ENCODE data around the gene SESN1.
"Not testable (repeated sequence)": the region's sequence is repeated elsewhere in the genome, so short reads cannot be mapped to it uniquely, and the experiment has no call there.

The SESN1 gene

GRCh38 chr6:108993876-108994275 is 100.8 kb downstream of the SESN1 start:
- no peak for DNase-seq

GRCh38 chr6:108989700-108990099 is 104.9 kb downstream of the SESN1 start:
- DNase-seq = no peak

DNA sequence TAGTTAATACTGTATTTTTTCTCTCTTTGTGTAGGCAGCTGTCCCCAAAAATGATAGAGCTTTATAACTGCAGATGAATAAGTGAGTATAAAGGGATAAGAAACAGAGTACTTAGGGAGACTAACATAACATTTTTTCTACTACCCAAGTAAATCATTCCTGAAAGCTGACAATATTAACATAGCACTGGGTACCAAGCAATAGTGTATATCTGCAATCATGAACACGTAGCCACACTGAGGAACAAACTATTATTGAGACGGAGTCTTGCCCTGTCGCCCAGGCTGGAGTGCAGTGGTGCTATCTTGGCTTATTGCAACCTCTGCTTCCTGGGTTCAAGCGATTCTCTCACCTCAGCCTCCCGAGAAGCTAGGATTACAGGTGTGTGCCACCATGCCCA is 105.9 kb downstream of the SESN1 start:
- no peak for DNase-seq

GRCh38 chr6:108988296-108988695 is 106.3 kb downstream of the SESN1 start:
- no peak for DNase-seq

DNA sequence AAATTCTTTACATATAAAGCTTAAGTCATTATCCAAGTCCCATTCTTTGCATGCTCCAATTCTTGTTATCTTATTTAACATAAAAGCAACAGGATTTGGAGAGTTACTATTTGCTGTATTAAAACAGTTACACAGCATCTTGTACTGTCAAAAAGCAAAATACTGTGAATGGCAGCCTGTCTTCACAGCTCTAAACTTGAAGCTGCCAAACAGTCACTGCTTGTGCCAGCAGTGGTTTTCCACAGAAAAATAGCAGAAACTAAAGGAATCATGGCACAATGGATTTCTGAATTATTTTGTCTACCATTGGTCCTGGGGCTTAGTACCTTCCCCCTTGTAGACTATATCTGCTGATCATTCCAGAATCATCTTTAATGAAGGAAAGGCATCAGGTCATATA is 107.5 kb downstream of the SESN1 start:
- DNase-seq = no peak

DNA sequence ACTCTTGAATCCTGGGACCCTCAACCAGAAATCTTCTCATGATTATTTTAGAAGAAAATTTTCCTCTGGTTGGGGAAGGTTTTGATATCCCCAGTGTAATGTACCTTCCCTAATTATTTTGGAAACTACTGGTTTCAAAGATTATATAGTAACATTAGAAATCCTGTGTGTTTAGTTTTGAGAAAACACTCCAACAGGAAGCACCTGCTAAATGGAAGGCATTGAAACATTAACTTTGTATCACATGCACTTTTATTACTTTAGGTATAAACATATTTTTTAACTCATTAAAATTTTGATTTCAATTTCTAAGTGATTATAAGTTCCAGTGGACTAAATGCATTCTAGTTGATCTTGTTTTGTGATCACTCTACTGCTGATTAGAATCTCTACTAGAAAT is 109.3 kb downstream of the SESN1 start:
- no peak for DNase-seq

DNA sequence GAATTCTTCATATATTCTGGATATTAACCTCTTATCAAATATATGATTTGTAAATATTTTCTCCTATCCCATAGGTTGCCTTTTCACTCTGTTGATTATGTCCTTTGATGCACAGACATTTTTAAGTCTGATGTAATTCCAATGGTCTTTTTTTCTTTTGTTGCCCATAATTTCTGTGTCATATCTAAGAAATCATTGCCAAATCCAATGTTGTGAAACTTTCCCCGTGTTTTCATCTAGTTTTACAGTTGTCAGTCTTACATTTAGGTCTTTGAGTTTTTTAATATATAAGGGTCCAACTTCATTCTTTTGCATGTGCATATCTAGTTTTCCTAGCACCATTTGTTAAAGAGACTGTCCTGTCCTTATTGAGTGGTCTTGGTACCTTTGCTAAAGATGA is 111.5 kb downstream of the SESN1 start:
- no peak for DNase-seq

- DNase-seq = no peak
These were observed 112.2 kb downstream of the SESN1 start for GRCh38 chr6:108982154-108983113.

GRCh38 chr6:108978638-108979037 is 116.0 kb downstream of the SESN1 start:
- not testable (repeated sequence) for DNase-seq

- DNase-seq = no peak
These were observed 120.4 kb downstream of the SESN1 start for GRCh38 chr6:108974201-108974600.

GRCh38 chr6:108969776-108970175 is 124.9 kb downstream of the SESN1 start:
- DNase-seq = no peak

GRCh38 chr6:108968325-108969316 is 126.0 kb downstream of the SESN1 start:
- no peak for DNase-seq

DNA sequence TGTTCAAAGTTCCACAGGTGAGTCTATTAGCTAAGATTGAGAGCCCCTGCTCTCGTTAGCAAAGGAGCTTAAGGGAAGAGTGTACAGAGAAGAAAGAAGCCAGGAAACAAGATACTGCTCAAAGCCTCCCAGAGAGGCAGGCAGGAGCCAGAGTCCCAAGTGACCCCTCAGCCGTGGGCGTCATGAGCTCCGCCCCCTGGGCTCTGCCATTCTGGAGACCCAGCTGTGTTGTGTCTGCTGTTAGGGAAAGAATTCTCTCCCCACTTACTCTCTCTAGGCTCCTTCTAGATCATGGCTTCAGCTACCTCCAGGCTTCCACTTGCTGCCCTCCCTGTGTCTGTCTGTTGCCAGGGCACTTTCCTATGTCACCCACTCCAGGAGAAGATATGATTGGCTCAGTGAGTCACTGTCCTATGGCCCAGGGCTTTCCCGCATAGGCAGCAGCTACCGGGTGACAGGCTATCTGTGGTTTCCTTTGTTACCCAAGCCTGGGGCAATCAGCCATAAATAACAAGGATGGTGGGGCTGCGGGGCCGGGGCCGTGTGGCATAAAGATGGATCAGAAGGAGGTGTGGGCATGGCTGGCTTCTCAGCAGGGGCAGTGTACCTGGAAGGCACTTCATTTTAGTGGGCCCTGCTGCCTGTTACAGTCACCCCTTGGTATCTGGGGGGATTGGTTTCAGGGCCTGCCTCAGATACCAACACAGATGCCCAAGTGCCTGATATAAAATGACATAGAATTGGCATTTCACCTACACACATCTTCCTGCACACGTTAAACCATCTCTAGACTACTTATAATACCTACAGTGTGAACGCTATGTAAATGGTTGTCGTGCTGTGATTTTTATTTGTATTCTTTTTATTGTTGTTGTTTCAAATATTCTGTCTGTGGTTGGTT is 127.5 kb downstream of the SESN1 start:
- no peak for DNase-seq

GRCh38 chr6:108966251-108966650 is 128.4 kb downstream of the SESN1 start:
- no peak for DNase-seq

GRCh38 chr6:108961985-108962384 is 132.7 kb downstream of the SESN1 start:
- no peak for DNase-seq

- no peak for DNase-seq
These were observed 133.6 kb downstream of the SESN1 start for GRCh38 chr6:108961077-108961476.

- no peak for DNase-seq
These were observed 134.0 kb downstream of the SESN1 start for GRCh38 chr6:108960601-108961000.

DNA sequence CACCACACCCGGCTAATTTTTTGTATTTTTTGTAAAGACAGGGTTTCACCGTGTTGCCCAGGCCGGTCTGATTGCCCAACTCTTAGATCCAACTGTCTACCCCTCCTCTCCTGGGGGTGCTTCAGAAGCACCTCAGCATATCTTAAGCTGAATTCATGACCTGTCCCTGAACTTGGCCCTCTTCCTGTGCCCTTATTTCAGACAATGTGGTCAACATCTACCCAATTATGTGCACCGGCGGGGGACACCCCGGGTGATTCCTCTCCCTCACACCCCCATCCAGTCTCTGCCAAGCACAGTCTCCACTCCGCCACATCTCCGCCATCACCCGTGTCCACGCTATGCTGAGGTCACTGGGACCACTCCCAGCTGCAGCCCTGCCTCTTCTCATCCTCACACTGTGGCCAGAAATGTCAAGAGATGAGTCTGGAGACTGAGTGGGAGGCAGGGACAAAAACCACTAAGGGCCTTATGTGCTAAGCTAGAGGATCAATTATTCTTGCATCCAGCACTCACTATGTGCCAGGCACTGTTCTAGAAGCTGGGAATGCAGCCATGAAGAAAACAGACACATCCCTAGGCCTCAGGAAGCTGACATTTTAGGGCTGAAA is 134.6 kb downstream of the SESN1 start:
- DNase-seq = no peak

DNA sequence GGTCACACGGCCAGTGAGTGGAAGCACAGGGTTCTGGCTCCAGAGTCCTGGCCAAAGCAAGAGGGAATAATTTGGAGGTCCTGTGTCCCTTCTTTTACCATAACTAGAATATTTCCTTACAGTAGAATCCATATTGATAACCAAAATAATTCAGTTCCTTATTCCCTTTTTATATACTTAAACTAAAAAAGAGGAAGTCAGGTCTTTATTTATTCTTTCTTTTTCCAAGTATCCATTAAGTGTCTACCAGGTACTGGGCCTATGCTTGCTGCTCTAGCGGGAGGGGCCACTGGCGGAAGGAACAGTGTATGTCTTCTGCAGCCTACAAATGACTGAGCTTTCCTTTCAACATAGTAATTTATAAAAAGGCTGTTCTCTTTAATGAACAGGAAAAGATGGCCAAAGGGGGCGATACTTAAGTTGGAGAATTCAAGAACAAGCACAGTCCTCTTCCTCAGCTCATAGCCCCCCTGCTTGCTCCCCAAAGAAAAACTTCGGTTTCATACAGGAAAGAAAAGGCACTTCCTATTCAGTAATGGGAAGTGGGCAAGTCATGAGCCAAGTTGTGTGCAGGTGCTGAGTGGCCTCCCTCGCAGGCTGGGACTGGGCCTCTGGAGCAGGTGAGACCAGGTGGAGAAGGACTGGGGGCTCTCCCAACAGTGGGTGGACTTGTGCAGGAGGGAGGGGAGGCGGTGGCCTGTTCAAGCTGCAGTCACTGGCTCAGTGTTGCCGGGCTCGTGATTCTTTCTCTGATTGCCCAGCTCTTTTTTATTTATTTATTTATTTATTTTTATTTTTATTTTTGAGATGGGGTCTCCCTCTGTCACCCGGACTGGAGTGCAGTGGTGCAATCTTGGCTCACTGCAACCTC is 135.5 kb downstream of the SESN1 start:
- no peak for DNase-seq

DNA sequence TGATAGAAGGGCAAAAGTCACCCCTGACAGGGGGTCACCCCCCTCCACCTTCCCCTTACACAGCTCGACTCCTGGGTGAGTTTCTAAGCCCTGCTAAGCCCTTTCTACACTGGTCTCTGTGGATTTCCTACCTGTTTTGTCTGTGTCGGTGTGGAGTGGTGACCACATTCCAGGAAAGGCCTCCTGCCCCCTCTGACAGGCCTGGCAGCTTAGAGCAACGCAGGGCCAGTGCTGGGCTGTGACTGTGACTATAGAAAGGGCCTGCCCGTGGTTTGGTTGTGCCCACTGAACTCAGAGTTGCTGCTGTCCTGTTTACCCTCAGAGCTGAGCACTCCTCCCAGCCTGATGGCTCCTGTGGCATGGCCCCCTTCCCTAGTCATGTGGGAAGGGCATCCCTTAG is 137.4 kb downstream of the SESN1 start:
- DNase-seq = no peak

Measured in stimulated activated CD8-positive, alpha-beta memory T cell treated with anti-CD3 and anti-CD28 coated beads, Interleukin-4, amount 100 ng/mL, for 48 hours (primary cell).